NB4 (cell line): ENCODE measurements around the gene DPYSL4.

Source experiments
- DNase-seq: peaks from one replicate; pipeline ENCODE4 v3.0.0; 2010; ENCODE audit warnings: low read depth
- H3K4me3 ChIP-seq: one replicate; pipeline ENCODE4 v1.5.1; 2011; ENCODE audit warnings: mild to moderate bottlenecking, low read depth, low read length, moderate library complexity
- CTCF ChIP-seq: IDR thresholded peaks from one replicate; pipeline ENCODE4 v1.5.1; 2012; ENCODE audit warnings: low read depth, low read length
- MAX ChIP-seq: IDR thresholded peaks from 2 replicates; pipeline ENCODE4 v1.6.1; 2011; ENCODE audit warnings: low read depth, low read length
- MYC ChIP-seq: IDR thresholded peaks from 2 replicates; pipeline ENCODE4 v1.6.1; 2011; ENCODE audit warnings: low read depth, low read length
- POLR2A ChIP-seq: IDR thresholded peaks from 2 replicates; pipeline ENCODE4 v1.6.1; 2011; ENCODE audit warnings: mild to moderate bottlenecking; ENCODE audit not compliant: insufficient read length; ENCODE audit errors: extremely low read depth

Gene DPYSL4

GRCh38 chr10:132183046-132183445 lies 3.7 kb upstream of the DPYSL4 start:
- no peak for DNase-seq
- TF ChIP-seq MYC (no peak), CTCF (no peak), MAX (no peak), POLR2A (no peak)
- H3K4me3 ChIP-seq: no peak overlapping the region

- no peak for DNase-seq
- no peak overlapping the region for H3K4me3 ChIP-seq
- no peak for TF ChIP-seq CTCF
- no peak for TF ChIP-seq POLR2A
- no peak for TF ChIP-seq MAX
- TF ChIP-seq MYC: no peak
These were observed 1.7 kb upstream of the DPYSL4 start for GRCh38 chr10:132184816-132185593.

GRCh38 chr10:132185601-132186487 lies 904 bp upstream of the DPYSL4 start:
- no peak overlapping the region for H3K4me3 ChIP-seq
- no peak for TF ChIP-seq CTCF
- TF ChIP-seq MAX: no peak
- no peak for TF ChIP-seq POLR2A
- no peak for TF ChIP-seq MYC
- no peak for DNase-seq

- no peak for DNase-seq
- TF ChIP-seq MYC (no peak), POLR2A (no peak), MAX (no peak), CTCF (no peak)
- H3K4me3 ChIP-seq: no peak overlapping the region
These were observed 836 bp downstream of the DPYSL4 start for GRCh38 chr10:132187430-132188138.

- DNase-seq: no peak
- no peak overlapping the region for H3K4me3 ChIP-seq
- no peak for TF ChIP-seq POLR2A
These were observed 1.6 kb downstream of the DPYSL4 start for GRCh38 chr10:132188331-132188730.
